ENCODE data around the gene PARVG. TPM values are rescaled to one million over a fixed set of nuclear protein-coding genes. Genes with fewer than 3 reads are reported as not detected.

PARVG gene
- total RNA-seq, 3 donors from 2014 or later = 10.2 to 39.2 (median 26.2) TPM

DNA sequence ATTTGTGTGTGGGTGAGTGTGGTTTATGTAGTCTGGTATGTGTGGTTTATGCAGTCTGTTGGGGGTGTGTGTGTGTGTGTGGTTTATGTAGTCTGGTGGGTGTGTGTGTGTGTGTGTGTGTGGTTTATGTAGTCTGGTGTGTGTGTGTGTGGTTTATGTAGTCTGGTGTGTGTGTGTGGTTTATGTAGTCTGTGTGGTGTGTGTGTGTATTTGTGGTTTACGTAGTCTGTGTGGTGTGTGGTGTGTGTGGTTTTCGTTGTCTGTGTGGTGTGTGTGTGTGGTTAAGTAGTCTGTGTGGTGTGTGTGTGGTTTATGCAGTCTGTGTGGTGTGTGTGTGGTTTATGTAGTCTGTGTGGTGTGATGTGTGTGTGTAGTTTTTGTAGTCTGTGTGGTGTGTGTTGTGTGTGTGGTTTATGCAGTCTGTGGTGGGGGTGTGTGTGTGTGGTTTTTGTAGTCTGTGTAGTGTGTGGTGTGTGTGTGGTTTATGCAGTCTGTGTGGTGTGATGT is 26.2 kb upstream of the PARVG start:
- Histone ChIP-seq H3K9me3 (no peaks in the 10 kb centered on the region), H3K27me3 (no peaks in the 10 kb centered on the region), H3K36me3 (no peaks in the 10 kb centered on the region), H3K4me3 (no peak overlapping the region), H3K27ac (no peak overlapping the region), H3K4me1 (no peaks in the 10 kb centered on the region)
- no peak for TF ChIP-seq POLR2A (IDR thresholded peaks at IDR 0.05)
- no peak for TF ChIP-seq POLR2AphosphoS5 (IDR thresholded peaks at IDR 0.05)
- TF ChIP-seq CTCF (IDR thresholded peaks at IDR 0.05) = no peak
- intact Hi-C loops (cut with DNase I; ENCODE audit: low total_unique reads) = no loop called here
- DNase-seq (ENCODE audit: low spot score in 2 of 2) = no peak

GRCh38 chr22:44155115-44155514 is 25.6 kb upstream of the PARVG start:
- no peak for DNase-seq (ENCODE audit: low spot score in 2 of 2)
- Histone ChIP-seq H3K4me1 (no peaks in the 10 kb centered on the region), H3K4me3 (no peak overlapping the region), H3K9me3 (no peaks in the 10 kb centered on the region), H3K36me3 (no peaks in the 10 kb centered on the region), H3K27ac (no peak overlapping the region), H3K27me3 (no peaks in the 10 kb centered on the region)
- intact Hi-C loops (cut with DNase I; ENCODE audit: low total_unique reads) = no loop called here
- TF ChIP-seq CTCF (IDR thresholded peaks at IDR 0.05) (no peak), POLR2AphosphoS5 (IDR thresholded peaks at IDR 0.05) (no peak), POLR2A (IDR thresholded peaks at IDR 0.05) (no peak)

DNA sequence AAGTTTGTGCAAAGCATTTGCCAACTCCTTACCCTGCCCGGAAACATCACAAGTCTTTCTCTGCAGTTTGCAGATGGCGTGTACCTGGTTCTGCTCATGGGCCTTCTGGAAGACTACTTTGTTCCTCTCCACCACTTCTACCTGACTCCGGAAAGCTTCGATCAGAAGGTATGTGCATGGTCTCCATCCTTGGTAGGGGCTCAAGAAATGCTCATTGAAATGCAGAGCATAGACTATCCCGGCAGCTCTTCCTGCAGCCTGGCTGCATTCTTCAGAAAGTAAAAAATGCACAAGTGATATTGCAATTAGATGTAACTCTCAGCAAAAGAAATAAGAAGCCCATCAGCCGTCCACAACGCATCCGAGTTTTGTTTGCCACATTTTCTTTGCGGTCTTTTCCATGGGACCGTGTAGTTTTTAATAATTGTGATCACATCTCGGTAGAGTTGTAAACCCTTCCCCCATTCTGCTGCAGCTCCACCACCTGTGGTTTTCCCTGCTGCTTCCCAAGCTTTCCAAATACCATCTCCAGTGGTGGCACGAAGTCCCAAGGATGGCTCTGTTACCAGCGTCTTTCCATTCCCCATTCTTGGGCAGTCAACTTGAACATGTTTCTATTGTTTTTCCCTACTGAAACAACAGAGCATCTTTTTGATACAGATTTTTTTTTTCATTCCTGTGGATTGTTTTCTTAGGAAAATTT is 22.7 kb upstream of the PARVG start:
- H3K9me3 ChIP-seq = no peaks in the 10 kb centered on the region
- no peak overlapping the region for H3K4me3 ChIP-seq
- no peak for TF ChIP-seq POLR2AphosphoS5 (IDR thresholded peaks at IDR 0.05)
- TF ChIP-seq POLR2A (IDR thresholded peaks at IDR 0.05) = no peak
- TF ChIP-seq CTCF (IDR thresholded peaks at IDR 0.05) = no peak
- H3K27me3 ChIP-seq = no peaks in the 10 kb centered on the region
- intact Hi-C loops (cut with DNase I; ENCODE audit: low total_unique reads) = no loop called here
- no peaks in the 10 kb centered on the region for H3K4me1 ChIP-seq
- H3K36me3 ChIP-seq = no peaks in the 10 kb centered on the region
- no peak overlapping the region for H3K27ac ChIP-seq
- no peak for DNase-seq (ENCODE audit: low spot score in 2 of 2)

DNA sequence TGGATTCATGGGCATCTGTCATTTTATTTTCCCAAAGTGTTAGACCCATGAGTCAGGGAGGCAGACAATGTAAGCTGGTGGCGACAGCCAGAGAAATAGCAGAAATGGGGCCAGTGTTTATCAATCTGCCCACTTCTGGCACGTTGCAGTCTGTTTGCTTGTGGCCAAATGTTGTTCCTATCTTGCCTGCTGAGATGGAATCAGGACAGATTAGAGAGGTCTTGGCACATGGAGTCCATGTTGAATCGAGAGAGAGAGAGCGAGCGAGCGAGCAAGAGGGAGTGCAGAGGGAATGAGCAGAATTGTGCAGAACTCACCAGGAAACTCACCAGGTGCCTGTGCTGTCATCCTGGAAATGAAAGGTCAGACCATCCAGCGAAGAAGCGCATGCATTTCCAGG is 21.9 kb upstream of the PARVG start:
- intact Hi-C loops (cut with DNase I; ENCODE audit: low total_unique reads) = no loop called here
- TF ChIP-seq POLR2AphosphoS5 (IDR thresholded peaks at IDR 0.05) = no peak
- no peak for TF ChIP-seq POLR2A (IDR thresholded peaks at IDR 0.05)
- no peak for TF ChIP-seq CTCF (IDR thresholded peaks at IDR 0.05)
- no peaks in the 10 kb centered on the region for H3K4me1 ChIP-seq
- H3K27ac ChIP-seq = no peak overlapping the region
- H3K9me3 ChIP-seq = no peaks in the 10 kb centered on the region
- no peak for DNase-seq (ENCODE audit: low spot score in 2 of 2)
- H3K36me3 ChIP-seq = no peaks in the 10 kb centered on the region
- no peak overlapping the region for H3K4me3 ChIP-seq
- no peaks in the 10 kb centered on the region for H3K27me3 ChIP-seq

GRCh38 chr22:44159221-44159620 is 21.5 kb upstream of the PARVG start:
- no peaks in the 10 kb centered on the region for H3K36me3 ChIP-seq
- no peaks in the 10 kb centered on the region for H3K9me3 ChIP-seq
- no peak overlapping the region for H3K4me3 ChIP-seq
- intact Hi-C loops (cut with DNase I; ENCODE audit: low total_unique reads) = no loop called here
- no peak for TF ChIP-seq POLR2A (IDR thresholded peaks at IDR 0.05)
- no peak for TF ChIP-seq POLR2AphosphoS5 (IDR thresholded peaks at IDR 0.05)
- no peak for TF ChIP-seq CTCF (IDR thresholded peaks at IDR 0.05)
- H3K4me1 ChIP-seq = no peaks in the 10 kb centered on the region
- no peak overlapping the region for H3K27ac ChIP-seq
- DNase-seq (ENCODE audit: low spot score in 2 of 2) = no peak
- no peaks in the 10 kb centered on the region for H3K27me3 ChIP-seq

All from breast epithelium (tissue), 4 donors.